GM12878 (cell line): ENCODE results near the gene OSBPL7. TPM values are rescaled to one million over a fixed set of nuclear protein-coding genes. Genes with fewer than 3 reads are reported as not detected.
A peak's percentile ranks its signal among the peaks of the same experiment; 100 is the strongest.

ENCODE experiments used
- ATAC-seq: fragments of 200-7000 bp; cut with Tn5 transposase; 3 replicates; pipeline ENCODE4 v1.9.1; 2020; ENCODE audit warnings: mild to moderate bottlenecking, moderate library complexity
- BruUV-seq: library from RNA; stranded (reverse); fragments of 400-500 nt; replicated peaks from 2 replicates; lab custom pipeline; 2021; lab: Mats Ljungman, UMichigan
- CTCF ChIA-PET: fragments of 300-600 bp; sonication (Branson Sonifier 250); formaldehyde crosslinking; extraction: SDS; loops from one replicate; lab custom pipeline; 2021; ENCODE audit warnings: inconsistent platforms; lab: Yijun Ruan, JAX
- POLR2A ChIA-PET: fragments of 350-600 bp; formaldehyde crosslinking; extraction: SDS; loops from one replicate; lab custom pipeline; 2021; ENCODE audit warnings: inconsistent platforms; lab: Charles Lee
- RAD21 ChIA-PET: fragments of 300-600 bp; sonication (Branson Sonifier 250); formaldehyde crosslinking; loops from one replicate; lab custom pipeline; 2023; ENCODE audit warnings: antibody characterized with exemption; ENCODE audit not compliant: unreplicated experiment; lab: Charles Lee
- SMC1A ChIA-PET: fragments of 300-600 bp; sonication (Branson Sonifier 250); formaldehyde crosslinking; loops from one replicate; lab custom pipeline; 2023; ENCODE audit not compliant: unreplicated experiment, uncharacterized antibody; lab: Charles Lee
- DNase-seq: peaks from one replicate; pipeline ENCODE4 v3.0.0-alpha.2; 2011; ENCODE audit warnings: low read depth, low spot score
- FAIRE-seq: peaks from 3 replicates; lab custom pipeline; 2011; peaks lifted over from hg19 to GRCh38; lab: Jason Lieb, UNC
- H2AFZ ChIP-seq: 2 replicates; pipeline ENCODE4 v1.6.0; 2011; ENCODE audit warnings: low read depth, low read length, control low read depth; ENCODE audit not compliant: control insufficient read depth
- H3K27ac ChIP-seq: 2 replicates; pipeline ENCODE4 v1.5.1; 2011; ENCODE audit warnings: control low read depth; ENCODE audit not compliant: control insufficient read depth, insufficient read depth
- H3K27me3 ChIP-seq, 2 experiments: replicated peaks in 1 of 2; 2 replicates each; pipeline versions ENCODE4 v1.6.0 to v1.6.1; 2011; ENCODE audit warnings: low read length in 1 of 2; ENCODE audit not compliant: control insufficient read depth in 2 of 2, insufficient read depth in 2 of 2
- H3K36me3 ChIP-seq, 2 experiments: 2 replicates each; pipeline ENCODE4 v1.5.1; 2011; ENCODE audit warnings: low read length in 1 of 2; ENCODE audit not compliant: control insufficient read depth in 2 of 2, insufficient read depth in 2 of 2
- H3K4me1 ChIP-seq: 2 replicates; pipeline ENCODE4 v1.6.1; 2011; ENCODE audit warnings: mild to moderate bottlenecking, low read length, moderate library complexity, mixed read lengths; ENCODE audit not compliant: control insufficient read depth, insufficient read depth
- H3K4me2 ChIP-seq: 2 replicates; pipeline ENCODE4 v1.6.0; 2011; ENCODE audit warnings: control low read depth; ENCODE audit not compliant: control insufficient read depth, insufficient read depth
- H3K4me3 ChIP-seq: fragments of 200-600 bp; sonication (generic); 2 replicates; pipeline ENCODE4 v1.5.1; 2016
- H3K79me2 ChIP-seq: 2 replicates; pipeline ENCODE4 v1.6.0; 2011; ENCODE audit warnings: low read length; ENCODE audit not compliant: control insufficient read depth, insufficient read depth
- H3K9ac ChIP-seq: 2 replicates; pipeline ENCODE4 v1.8.0; 2011; ENCODE audit warnings: low read length, control low read depth, mixed read lengths; ENCODE audit not compliant: control insufficient read depth, insufficient read depth
- H3K9me3 ChIP-seq: replicated peaks from 3 replicates; pipeline ENCODE4 v1.5.1; 2011; ENCODE audit warnings: mild to moderate bottlenecking, low read length; ENCODE audit not compliant: control insufficient read depth, insufficient read depth
- H4K20me1 ChIP-seq: 2 replicates; pipeline ENCODE4 v1.6.0; 2011; ENCODE audit not compliant: control insufficient read depth, insufficient read depth
- ATF7 ChIP-seq: fragments of 450-650 bp; IDR thresholded peaks from 2 replicates; pipeline ENCODE4 v1.6.1; 2016; ENCODE audit warnings: low read depth, mild to moderate bottlenecking
- CBX3 ChIP-seq: fragments of 200-600 bp; sonication (generic); IDR thresholded peaks from 2 replicates; pipeline ENCODE4 v1.6.1; 2016; ENCODE audit warnings: low read depth, borderline replicate concordance
- EED ChIP-seq: sonication (generic); IDR thresholded peaks from 2 replicates; pipeline ENCODE4 v1.6.1; 2016; ENCODE audit warnings: antibody characterized with exemption, low read depth
- IKZF2 ChIP-seq, 2 experiments: fragments of 450-650 bp; IDR thresholded peaks; 2 replicates each; pipeline ENCODE4 v1.6.1; 2017; ENCODE audit warnings: mild to moderate bottlenecking in 2 of 2, moderate library complexity in 2 of 2
- MTA2 ChIP-seq: fragments of 450-650 bp; IDR thresholded peaks from 2 replicates; pipeline ENCODE4 v1.6.1; 2016; ENCODE audit warnings: low read depth, mild to moderate bottlenecking, moderate library complexity
- NFXL1 ChIP-seq: fragments of 450-650 bp; IDR thresholded peaks from 2 replicates; pipeline ENCODE4 v1.6.1; 2017; ENCODE audit warnings: antibody characterized with exemption, mild to moderate bottlenecking, borderline replicate concordance
- NR2F1 ChIP-seq: fragments of 450-650 bp; conservative IDR thresholded peaks from 2 replicates; pipeline ENCODE4 v1.6.1; 2017; ENCODE audit warnings: mild to moderate bottlenecking
- POLR2A ChIP-seq: IDR thresholded peaks from 2 replicates; pipeline ENCODE4 v1.6.1; 2011; ENCODE audit warnings: low read depth, mild to moderate bottlenecking, low read length
- POLR2AphosphoS2 ChIP-seq: IDR thresholded peaks from 2 replicates; pipeline ENCODE4 v1.6.1; 2011; ENCODE audit warnings: low read depth, mild to moderate bottlenecking, low read length, improper control_type of control experiment, moderate library complexity
- REST ChIP-seq: IDR thresholded peaks from 2 replicates; pipeline ENCODE4 v1.6.1; 2012; ENCODE audit warnings: mild to moderate bottlenecking, low read depth, low read length
- SPI1 ChIP-seq: IDR thresholded peaks from 2 replicates; pipeline ENCODE4 v1.6.1; 2011; ENCODE audit warnings: low read depth, mild to moderate bottlenecking, low read length, moderate library complexity, borderline replicate concordance; ENCODE audit not compliant: insufficient read depth
- WGBS: methylation state at CpG from one replicate; pipeline ENCODE4 v1.1.6; 2016; ENCODE audit warnings: low lambda C conversion rate; ENCODE audit not compliant: insufficient replicate concordance, insufficient coverage; ENCODE audit errors: missing lambda C conversion rate; 5-methylcytosine and 5-hydroxymethylcytosine counted together
- in situ Hi-C: fragments of 300-500 bp; cut with MboI; formaldehyde crosslinking; loops from 9 replicates; pipeline ENCODE4 v1.14.3; 2018; ENCODE audit warnings: mixed read lengths
- intact Hi-C: fragments of 100-400 bp; cut with micrococcal nuclease; formaldehyde crosslinking; loops from one replicate; pipeline ENCODE4 v1.14.2; 2022; ENCODE audit not compliant: unreplicated experiment
- polyA plus RNA-seq, 11 experiments: library from polyadenylated mRNA; depleted of rRNA in 4 of 11; unstranded in 6 of 11; stranded (reverse) in 5 of 11; fragments of >200 nt; fragmentation: Nextera tagmentation in 4 of 11; fragmentation: Illumina TruSeq in 1 of 11; extraction: Ambion mirVana in 4 of 11; extraction: Trizol in 1 of 11; gene quantifications; 1 replicate in 1 of 11; 2 replicates in 10 of 11; pipeline versions ENCODE4 v1.2.1 to v1.2.3, GENCODE V29; 2011 to 2016; ENCODE audit warnings: inconsistent platforms in 2 of 11, missing spikeins in 2 of 11, low read depth in 1 of 11
- total RNA-seq, 4 experiments: library from RNA; depleted of rRNA in 3 of 4; stranded (reverse); fragments of >200 nt in 3 of 4; fragmentation: Illumina TruSeq in 1 of 4; extraction: Trizol in 1 of 4; gene quantifications; 2 replicates each; pipeline versions ENCODE4 v1.2.1 to v1.2.3, GENCODE V29; 2013 to 2021
- TF ChIP-seq, protein P1 (sequence below): fragments of 450-650 bp; IDR thresholded peaks from 2 replicates; pipeline ENCODE4 v1.6.1; 2017; ENCODE audit warnings: low read depth, mild to moderate bottlenecking, moderate library complexity
- TF ChIP-seq, protein P2 (sequence below): fragments of 450-650 bp; formaldehyde crosslinking; IDR thresholded peaks from 2 replicates; pipeline ENCODE4 v1.4.0; 2022; ENCODE audit warnings: mild to moderate bottlenecking, moderate library complexity

OSBPL7 gene
- total and polyA plus RNA-seq, 10 of the 15 experiments (the other 5 are each of a cell fraction or from before 2014, with no cell fraction given) = 0.50 to 16.1 (median 6.7) TPM

GRCh38 chr17:47810200-47810821 is 11.3 kb downstream of the OSBPL7 start (continued):
- TF ChIP-seq, protein P1, sequence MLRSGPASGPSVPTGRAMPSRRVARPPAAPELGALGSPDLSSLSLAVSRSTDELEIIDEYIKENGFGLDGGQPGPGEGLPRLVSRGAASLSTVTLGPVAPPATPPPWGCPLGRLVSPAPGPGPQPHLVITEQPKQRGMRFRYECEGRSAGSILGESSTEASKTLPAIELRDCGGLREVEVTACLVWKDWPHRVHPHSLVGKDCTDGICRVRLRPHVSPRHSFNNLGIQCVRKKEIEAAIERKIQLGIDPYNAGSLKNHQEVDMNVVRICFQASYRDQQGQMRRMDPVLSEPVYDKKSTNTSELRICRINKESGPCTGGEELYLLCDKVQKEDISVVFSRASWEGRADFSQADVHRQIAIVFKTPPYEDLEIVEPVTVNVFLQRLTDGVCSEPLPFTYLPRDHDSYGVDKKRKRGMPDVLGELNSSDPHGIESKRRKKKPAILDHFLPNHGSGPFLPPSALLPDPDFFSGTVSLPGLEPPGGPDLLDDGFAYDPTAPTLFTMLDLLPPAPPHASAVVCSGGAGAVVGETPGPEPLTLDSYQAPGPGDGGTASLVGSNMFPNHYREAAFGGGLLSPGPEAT = peak; percentile 35; the same call in 1 of the 2 replicates
- TF ChIP-seq MTA2 = peak; percentile 25; the same call in 1 of the 2 replicates

DNA sequence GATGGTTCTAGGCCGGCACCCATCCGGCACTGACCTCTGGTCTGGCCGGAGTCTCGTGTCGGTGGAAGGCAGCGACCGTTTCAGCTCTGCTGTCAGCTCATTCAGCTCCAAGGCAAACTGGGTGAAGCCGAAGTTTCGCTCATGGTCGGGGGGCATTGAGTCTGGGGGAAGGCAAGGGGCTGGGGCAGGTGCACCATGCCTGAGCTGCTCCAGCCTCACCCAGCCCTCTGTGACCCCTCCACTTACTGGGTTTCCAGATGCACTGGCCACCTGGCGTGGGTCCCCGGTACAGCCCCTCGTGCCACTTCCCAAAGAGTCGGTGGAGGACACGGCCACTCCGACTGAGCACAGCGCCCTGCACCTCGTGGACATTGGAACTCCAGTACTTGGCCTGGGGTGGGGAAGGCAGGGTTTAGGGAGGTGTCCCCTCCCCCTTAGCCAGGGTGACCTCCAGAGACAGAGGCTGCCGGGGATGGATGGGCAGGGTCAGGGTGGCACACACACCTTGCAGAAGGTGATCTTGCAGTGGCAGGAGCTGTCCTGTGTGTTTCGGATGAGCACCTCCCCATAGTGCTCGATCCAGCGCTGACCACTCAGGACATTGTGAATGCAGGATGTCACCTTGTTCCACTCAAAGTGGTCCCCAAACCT is 12.6 kb downstream of the OSBPL7 start:
- Histone ChIP-seq H4K20me1 (no peaks in the 10 kb centered on the region), H3K36me3 (peaks cover 0 to 8% of the 10 kb centered on the region in 2 experiments; a peak in 3 of 4 replicates), H3K27ac (no peak overlapping the region), H3K4me2 (no peak overlapping the region), H3K4me1 (no peaks in the 10 kb centered on the region), H3K27me3 (no peaks in the 10 kb centered on the region), H3K9me3 (no peaks in the 10 kb centered on the region), H3K79me2 (no peaks in the 10 kb centered on the region), H2AFZ (no peak overlapping the region), H3K9ac (no peak overlapping the region), H3K4me3 (no peak overlapping the region)
- BruUV-seq = no TSS peak
- FAIRE-seq (no peak), DNase-seq (no peak), ATAC-seq (no peak)
- ChIA-PET SMC1A (interaction anchor here (0.6 kb wide), 1 partner anchor 86 kb away, joined by 3 read pairs; no protein-coding TSS in a partner anchor), CTCF (interaction anchor here (1.4 kb wide), 1 partner anchor 78 kb away, joined by 4 read pairs; no protein-coding TSS in a partner anchor), RAD21 (no interaction called here), POLR2A (no interaction called here)
- in situ Hi-C loops (loop anchor here (10.0 kb wide), 1 partner anchor 114 kb away; the partner anchor contains the start of gene TBKBP1), intact Hi-C loops (no loop called here)
- WGBS = 94% methylated on average over 22 of the region's 22 CpGs
- TF ChIP-seq, protein P2, sequence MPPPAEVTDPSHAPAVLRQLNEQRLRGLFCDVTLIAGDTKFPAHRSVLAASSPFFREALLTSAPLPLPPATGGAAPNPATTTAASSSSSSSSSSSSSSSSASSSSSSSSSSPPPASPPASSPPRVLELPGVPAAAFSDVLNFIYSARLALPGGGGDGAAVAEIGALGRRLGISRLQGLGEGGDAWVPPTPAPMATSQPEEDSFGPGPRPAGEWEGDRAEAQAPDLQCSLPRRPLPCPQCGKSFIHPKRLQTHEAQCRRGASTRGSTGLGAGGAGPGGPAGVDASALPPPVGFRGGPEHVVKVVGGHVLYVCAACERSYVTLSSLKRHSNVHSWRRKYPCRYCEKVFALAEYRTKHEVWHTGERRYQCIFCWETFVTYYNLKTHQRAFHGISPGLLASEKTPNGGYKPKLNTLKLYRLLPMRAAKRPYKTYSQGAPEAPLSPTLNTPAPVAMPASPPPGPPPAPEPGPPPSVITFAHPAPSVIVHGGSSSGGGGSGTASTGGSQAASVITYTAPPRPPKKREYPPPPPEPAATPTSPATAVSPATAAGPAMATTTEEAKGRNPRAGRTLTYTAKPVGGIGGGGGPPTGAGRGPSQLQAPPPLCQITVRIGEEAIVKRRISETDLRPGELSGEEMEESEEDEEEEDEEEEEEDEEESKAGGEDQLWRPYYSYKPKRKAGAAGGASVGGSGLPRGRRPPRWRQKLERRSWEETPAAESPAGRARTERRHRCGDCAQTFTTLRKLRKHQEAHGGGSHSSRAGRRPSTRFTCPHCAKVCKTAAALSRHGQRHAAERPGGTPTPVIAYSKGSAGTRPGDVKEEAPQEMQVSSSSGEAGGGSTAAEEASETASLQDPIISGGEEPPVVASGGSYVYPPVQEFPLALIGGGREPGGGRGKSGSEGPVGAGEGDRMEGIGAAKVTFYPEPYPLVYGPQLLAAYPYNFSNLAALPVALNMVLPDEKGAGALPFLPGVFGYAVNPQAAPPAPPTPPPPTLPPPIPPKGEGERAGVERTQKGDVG (CRISPR knock-in tag) = no peak
- TF ChIP-seq POLR2A = no peak
- no peak for TF ChIP-seq NFXL1
- no peak for TF ChIP-seq EED
- TF ChIP-seq POLR2AphosphoS2 = no peak
- no peak for TF ChIP-seq REST
- no peak for TF ChIP-seq SPI1
- TF ChIP-seq NR2F1 = no peak
- TF ChIP-seq ATF7 = no peak
- TF ChIP-seq IKZF2 (IDR thresholded peaks at IDR 0.05) = no peak
- no peak for TF ChIP-seq CBX3
